ENCODE measurements around the gene CAMK1. TPM values are rescaled to one million over a fixed set of nuclear protein-coding genes. Genes with fewer than 3 reads are reported as not detected.
A peak's percentile ranks its signal among the peaks of the same experiment; 100 is the strongest.

Gene CAMK1
- total and polyA plus RNA-seq, 9 of the 15 experiments (the other 6 are each of a cell fraction or from before 2014, with no cell fraction given) = 0.23 to 10.7 (median 6.0) TPM

DNA sequence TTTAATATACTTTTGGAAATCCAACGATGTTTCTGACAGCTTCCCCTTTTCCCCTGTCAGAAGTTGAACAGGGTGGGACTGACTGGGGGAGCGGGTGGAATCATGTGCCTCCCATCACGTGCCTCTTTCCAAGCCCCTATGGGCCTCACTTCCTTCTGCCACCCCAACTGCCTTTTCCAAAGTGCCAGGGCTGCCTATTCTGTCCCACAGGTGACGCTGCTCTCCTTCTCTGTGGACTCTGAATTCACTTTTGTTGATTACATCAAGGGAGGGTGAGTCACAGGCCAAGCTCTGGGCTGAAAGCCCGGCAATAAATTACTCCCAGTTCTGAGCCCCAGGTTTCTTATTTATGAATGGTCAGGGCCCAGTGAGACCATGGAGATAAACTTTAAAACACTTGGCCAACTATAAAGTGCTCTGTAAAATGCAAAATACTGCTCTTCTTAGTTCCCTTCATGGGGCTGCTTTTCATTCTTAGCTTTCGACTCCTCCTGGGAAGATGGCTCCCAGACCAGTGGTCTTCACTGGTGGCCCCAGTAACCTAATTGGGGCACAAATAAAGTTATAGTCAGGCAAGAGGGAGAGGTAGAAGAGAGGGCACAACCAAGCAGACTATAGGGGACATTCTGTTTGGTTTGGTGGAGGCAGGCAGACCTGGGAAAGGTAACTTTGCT, 53.8 kb downstream of the CAMK1 start (continued):
- TF ChIP-seq, protein P1, sequence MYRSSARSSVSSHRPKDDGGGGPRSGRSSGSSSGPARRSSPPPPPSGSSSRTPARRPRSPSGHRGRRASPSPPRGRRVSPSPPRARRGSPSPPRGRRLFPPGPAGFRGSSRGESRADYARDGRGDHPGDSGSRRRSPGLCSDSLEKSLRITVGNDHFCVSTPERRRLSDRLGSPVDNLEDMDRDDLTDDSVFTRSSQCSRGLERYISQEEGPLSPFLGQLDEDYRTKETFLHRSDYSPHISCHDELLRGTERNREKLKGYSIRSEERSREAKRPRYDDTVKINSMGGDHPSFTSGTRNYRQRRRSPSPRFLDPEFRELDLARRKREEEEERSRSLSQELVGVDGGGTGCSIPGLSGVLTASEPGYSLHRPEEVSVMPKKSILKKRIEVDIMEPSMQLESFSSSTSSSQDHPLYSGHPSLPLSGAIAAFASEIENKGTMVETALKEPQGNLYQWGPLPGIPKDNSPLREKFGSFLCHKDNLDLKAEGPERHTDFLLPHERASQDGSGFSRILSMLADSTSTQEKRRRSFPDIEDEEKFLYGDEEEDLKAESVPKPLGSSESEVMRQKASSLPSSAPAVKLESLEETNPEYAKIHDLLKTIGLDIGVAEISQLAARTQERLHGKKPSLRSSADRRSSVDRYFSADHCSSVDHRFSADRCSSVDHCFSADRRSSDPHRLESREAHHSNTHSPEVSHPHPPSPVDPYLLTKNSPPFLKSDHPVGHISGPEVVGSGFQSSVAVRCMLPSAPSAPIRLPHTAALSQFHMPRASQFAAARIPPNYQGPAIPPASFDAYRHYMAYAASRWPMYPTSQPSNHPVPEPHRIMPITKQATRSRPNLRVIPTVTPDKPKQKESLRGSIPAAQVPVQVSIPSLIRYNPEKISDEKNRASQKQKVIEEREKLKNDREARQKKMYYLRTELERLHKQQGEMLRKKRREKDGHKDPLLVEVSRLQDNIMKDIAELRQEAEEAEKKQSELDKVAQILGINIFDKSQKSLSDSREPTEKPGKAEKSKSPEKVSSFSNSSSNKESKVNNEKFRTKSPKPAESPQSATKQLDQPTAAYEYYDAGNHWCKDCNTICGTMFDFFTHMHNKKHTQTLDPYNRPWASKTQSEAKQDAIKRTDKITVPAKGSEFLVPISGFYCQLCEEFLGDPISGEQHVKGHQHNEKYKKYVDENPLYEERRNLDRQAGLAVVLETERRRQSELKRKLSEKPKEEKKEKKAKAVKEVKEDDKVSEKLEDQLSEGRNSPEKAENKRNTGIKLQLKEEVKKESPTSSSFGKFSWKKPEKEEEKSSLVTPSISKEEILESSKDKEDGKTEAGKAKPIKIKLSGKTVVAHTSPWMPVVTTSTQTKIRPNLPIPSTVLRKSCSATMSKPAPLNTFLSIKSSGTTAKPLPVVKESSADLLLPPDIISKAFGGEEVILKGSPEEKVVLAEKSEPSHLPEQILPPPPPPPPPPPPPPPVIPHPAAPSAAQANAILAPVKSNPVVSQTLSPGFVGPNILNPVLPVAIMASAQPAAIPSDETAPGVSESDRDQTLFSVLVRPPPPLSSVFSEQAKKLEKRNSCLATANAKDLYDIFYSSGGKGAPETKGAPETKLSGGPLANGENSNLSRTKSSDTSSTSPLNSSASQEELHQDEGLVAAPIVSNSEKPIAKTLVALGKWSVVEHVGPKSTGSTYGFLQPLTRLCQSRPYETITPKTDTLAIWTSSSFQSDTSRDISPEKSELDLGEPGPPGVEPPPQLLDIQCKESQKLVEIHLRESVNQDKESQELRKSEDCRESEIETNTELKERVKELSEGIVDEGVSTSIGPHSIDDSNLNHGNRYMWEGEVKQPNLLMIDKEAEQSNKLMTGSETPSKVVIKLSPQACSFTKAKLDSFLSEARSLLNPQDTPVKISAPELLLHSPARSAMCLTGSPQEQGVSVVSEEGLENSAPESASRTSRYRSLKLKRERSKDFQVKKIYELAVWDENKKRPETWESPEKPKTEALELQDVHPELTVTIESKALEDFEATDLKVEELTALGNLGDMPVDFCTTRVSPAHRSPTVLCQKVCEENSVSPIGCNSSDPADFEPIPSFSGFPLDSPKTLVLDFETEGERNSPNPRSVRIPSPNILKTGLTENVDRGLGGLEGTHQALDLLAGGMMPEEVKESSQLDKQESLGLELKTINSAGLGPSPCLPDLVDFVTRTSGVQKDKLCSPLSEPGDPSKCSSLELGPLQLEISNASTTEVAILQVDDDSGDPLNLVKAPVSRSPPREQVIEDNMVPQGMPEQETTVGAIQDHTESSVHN (IDR thresholded peaks at IDR 0.05; ENCODE audit: borderline replicate concordance in 1 of 2, low read depth in 1 of 2) = 0 out of 4 replicates have a peak, but pooled peaks of 1 of the 2 experiments have one; percentile 46
- TF ChIP-seq ZFP36 (IDR thresholded peaks at IDR 0.05; ENCODE audit: low read depth, low read length, partially characterized antibody) (peak; percentile 6), ZNF24 (IDR thresholded peaks at IDR 0.05) (peak; percentile 71; the same call in 1 of the 2 replicates), TCF3 (CRISPR knock-in tag; IDR thresholded peaks at IDR 0.05) (no peak), TBL1XR1 (IDR thresholded peaks at IDR 0.05; ENCODE audit: low read length in 2 of 2) (no peak; a peak in 1 of 4 replicates), NCOA1 (IDR thresholded peaks at IDR 0.05; ENCODE audit: low read depth) (no peak), SLC30A9 (CRISPR knock-in tag; IDR thresholded peaks at IDR 0.05) (no peak), YBX1 (IDR thresholded peaks at IDR 0.05) (no peak), ETS2 (tag; IDR thresholded peaks at IDR 0.05; ENCODE audit: borderline replicate concordance, poor library complexity, severe bottlenecking) (no peak), NFYB (IDR thresholded peaks at IDR 0.05; ENCODE audit: extremely low read depth, insufficient read length) (no peak), ZNF507 (tag; conservative IDR thresholded peaks at IDR 0.05) (no peak)
- TF ChIP-seq, protein P2, sequence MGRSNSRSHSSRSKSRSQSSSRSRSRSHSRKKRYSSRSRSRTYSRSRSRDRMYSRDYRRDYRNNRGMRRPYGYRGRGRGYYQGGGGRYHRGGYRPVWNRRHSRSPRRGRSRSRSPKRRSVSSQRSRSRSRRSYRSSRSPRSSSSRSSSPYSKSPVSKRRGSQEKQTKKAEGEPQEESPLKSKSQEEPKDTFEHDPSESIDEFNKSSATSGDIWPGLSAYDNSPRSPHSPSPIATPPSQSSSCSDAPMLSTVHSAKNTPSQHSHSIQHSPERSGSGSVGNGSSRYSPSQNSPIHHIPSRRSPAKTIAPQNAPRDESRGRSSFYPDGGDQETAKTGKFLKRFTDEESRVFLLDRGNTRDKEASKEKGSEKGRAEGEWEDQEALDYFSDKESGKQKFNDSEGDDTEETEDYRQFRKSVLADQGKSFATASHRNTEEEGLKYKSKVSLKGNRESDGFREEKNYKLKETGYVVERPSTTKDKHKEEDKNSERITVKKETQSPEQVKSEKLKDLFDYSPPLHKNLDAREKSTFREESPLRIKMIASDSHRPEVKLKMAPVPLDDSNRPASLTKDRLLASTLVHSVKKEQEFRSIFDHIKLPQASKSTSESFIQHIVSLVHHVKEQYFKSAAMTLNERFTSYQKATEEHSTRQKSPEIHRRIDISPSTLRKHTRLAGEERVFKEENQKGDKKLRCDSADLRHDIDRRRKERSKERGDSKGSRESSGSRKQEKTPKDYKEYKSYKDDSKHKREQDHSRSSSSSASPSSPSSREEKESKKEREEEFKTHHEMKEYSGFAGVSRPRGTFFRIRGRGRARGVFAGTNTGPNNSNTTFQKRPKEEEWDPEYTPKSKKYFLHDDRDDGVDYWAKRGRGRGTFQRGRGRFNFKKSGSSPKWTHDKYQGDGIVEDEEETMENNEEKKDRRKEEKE (IDR thresholded peaks at IDR 0.05; ENCODE audit: borderline replicate concordance in 1 of 2, control insufficient read depth in 1 of 2, low read depth in 2 of 2, low read length in 1 of 2) = peak in 1 of 2 experiments; percentile 70; a peak in 1 of 4 replicates
- TF ChIP-seq, protein P3, sequence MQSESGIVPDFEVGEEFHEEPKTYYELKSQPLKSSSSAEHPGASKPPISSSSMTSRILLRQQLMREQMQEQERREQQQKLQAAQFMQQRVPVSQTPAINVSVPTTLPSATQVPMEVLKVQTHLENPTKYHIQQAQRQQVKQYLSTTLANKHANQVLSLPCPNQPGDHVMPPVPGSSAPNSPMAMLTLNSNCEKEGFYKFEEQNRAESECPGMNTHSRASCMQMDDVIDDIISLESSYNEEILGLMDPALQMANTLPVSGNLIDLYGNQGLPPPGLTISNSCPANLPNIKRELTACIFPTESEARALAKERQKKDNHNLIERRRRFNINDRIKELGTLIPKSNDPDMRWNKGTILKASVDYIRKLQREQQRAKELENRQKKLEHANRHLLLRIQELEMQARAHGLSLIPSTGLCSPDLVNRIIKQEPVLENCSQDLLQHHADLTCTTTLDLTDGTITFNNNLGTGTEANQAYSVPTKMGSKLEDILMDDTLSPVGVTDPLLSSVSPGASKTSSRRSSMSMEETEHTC (IDR thresholded peaks at IDR 0.05) = peak; percentile 93
